HG02610 (cell line): ENCODE measurements around the gene FKBP1A.
"Not testable (repeated sequence)": the region's sequence is repeated elsewhere in the genome, so short reads cannot be mapped to it uniquely, and the experiment has no call there.

ENCODE experiments used
- ATAC-seq: cut with Tn5 transposase; IDR thresholded peaks from one replicate; pipeline ENCODE4 v1.9.1; 2021; ENCODE audit warnings: mild to moderate bottlenecking, moderate library complexity; ENCODE audit not compliant: unreplicated experiment

FKBP1A gene

DNA sequence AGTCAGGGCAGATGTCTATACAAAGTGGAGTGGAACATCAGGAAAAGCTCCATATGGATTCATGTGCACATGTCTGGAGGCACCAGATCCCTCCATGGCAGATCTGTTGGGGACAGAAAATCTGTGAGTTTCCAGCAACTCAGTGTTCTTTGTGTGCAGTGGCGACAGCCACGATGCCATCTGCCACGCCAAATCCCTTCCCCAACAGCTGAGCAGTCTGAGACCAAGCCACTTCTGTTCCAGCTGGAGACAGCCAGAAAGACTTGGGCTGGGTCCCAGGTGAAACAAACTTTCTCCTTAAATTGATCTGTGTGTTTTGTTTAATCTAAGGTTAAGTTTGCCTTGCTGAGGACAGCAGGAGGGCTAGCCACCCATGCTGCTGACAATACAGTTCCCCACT lies 22.9 kb downstream of the FKBP1A start:
- no peak for ATAC-seq

DNA sequence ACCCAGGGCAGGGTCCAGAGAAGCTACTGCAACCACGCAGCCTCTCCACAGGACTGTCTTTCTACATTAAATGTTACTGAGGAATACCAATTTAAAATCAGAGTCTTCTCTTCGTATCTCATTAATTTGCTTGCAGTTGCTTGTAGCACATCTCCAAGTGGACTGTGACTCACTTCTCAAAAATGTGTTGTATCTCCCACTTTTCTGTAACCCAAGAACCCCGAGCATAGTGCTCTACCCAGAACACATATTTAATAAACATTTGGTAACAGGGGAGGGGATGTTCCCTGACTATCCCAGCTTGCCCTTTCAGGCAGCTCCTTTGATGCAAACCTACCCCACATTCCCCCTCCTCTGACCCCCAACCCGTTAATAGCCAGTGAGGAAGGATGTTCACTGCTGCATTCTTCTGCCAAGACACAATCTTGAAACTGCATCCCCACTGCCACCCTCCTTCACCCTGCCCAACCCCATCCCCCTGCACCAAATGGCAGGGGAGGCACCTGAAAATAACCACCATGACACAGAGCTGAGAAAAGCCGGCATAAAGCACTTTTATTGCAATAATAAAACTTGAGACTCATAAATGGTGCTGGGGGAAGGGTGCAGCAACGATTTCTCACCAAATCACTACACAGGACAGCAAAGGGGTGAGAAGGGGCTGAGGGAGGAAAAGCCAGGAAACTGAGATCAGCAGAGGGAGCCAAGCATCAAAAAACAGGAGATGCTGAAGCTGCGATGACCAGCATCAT lies 24.2 kb downstream of the FKBP1A start:
- ATAC-seq: no peak

DNA sequence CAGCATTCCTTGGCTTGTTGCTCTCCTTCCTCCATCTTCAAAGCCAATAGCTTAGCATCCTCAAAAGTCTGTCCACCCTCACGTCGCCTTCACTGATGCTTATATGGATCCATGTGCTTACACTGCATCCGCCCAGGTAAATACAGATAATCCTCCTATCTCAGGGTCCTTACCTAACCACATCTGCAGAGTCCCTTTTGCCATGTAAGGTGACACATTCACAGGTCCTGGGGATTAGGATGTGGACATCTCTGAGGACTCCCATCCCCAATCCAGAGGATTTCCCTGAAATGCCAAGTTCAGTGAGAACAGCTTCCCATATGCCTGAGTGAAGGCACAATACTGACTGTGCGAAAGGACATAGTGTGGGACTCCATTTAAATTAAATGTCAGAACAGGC lies 25.4 kb downstream of the FKBP1A start:
- no peak for ATAC-seq

DNA sequence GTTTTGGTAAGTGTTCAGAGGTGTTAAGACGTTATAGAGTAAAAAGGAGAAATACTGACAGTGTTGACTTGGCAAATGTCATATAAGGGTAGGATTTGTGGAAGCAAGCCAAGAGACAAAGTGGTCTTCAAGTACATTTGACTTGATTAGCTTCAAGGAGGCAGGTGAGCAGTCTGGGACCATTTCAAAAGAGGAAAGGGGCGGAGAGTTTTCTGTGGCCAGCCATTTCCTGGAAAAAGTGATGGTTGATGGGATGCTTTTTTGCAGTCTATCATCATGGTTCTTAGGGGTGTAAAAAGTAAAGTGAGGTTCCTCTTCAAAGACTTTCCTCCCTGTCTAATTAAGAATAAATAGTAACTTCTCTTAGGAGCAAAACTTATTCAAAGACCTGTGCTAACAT lies 28.7 kb downstream of the FKBP1A start:
- ATAC-seq: no peak

DNA sequence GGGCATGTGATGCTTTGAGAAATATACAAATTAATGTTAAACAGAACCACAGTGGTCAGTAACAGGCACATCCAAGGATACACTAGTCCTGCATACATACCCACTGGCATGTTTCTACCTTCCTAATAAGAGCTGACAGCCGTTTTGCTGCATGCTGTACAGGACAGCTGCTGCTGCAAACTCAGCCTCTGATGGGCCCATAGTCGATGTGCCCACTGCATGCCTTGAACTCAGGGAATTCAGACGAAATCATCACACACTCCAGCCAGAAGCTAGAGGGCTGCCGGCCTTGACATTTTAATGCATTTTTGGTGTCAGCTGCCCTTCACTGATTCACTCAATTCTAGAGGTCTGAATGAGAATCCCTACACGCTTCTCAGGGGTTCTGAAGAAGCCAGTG lies 29.3 kb downstream of the FKBP1A start:
- ATAC-seq: no peak

DNA sequence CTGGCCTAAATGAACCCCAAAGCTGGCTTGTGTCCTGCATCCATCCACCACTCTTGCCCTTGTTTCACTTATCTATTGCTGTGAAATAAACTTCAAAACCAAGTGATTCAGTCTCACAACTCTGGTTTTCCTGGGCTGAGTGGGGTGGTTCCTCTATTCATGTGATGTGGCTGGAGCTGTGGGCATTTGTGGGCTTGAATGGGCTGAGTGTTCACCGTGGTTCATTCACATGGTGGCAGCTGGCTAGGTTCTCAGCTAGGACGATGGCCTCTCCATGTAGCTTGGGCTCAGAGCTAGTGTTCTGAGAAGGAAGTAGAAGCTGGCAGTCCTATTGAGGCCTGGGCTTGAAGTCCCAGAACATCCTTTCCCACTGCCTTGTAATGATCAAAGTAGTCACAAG lies 30.4 kb downstream of the FKBP1A start:
- no peak for ATAC-seq

DNA sequence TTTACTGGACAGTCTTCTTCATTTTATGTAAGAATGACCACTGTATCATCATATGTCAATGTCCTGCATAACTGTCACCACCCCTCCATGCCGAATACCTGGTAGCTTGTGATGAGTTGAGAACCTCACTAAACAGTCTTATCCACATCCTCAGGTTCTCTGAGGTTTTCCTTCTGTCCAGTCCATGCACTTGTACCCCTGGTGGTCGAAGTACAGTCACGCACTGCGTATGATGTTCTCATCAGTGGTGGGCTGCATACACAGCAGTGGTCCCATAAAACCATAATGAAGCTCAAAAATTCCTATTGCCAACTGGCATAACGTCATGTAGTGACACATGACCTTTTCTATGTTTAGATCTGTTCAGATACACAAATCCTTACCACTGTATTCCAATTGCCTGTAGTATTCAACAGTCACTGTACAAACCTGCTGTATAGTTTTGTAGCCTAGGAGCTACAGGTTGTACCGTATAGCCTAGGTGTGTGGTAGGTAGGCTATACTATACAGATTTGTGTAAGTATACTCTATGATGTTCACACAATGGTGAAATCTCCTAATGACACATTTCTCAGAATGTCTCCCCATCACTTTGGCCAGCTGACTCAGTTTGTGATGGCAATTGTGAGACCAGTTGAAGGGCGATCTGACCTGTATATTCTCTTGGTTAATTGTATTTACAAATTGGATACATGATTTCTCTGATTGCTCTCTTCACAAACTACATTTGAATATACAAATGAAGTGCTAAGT lies 32.6 kb downstream of the FKBP1A start:
- ATAC-seq: no peak

DNA sequence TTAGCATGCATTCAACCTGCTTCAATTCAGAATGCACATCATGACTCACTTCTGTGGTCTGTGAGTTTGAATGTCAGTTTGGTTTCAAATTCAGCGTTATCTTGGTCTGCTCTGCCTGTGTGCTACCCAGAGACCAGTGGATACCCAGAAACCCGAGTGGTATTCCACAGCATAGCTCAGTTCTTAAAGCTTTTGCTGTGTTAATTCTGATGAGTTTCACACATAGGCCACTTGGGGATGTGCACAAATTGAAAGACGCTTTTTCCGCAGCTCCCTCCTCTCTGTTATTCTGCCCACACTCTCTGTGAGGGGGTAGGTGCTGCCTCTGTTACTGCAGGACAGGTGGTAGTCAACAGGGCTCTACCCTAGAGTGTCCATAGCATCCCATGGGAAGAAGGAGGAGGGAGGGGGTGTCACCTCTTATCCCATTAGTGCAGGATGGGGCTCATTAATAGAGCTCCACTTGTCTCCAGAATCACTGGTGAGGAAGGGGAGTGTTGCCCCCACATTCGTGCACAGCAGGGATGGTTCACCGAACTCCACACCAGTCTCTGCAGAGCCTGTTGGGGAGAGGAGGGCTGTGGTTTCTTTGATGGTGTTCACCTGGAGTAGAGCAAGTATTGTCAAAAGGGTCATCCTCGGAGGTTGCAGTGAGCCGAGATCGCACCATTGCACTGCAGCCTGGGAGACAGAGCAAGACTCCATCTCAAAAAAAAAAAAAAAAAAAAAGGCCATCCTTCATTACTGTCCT lies 34.8 kb downstream of the FKBP1A start:
- no peak for ATAC-seq

DNA sequence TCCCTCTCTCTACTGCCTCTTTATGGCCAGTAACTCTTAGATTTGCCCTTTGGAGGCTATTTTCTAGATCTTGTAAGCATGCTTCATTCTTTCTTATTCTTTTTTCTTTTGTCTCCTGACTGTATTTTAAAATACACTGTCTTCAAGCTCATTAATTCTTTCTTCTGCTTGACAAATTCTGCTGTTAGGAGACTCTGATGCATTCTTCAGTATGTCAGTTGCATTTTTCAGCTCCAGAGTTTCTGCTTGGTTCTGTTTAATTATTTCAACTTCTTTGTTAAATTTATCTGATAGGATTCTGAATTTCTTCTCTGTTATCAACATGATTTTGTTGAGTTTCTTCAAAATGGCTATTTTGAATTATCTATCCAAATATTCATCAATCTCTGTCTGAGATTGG lies 38.9 kb downstream of the FKBP1A start:
- no peak for ATAC-seq

DNA sequence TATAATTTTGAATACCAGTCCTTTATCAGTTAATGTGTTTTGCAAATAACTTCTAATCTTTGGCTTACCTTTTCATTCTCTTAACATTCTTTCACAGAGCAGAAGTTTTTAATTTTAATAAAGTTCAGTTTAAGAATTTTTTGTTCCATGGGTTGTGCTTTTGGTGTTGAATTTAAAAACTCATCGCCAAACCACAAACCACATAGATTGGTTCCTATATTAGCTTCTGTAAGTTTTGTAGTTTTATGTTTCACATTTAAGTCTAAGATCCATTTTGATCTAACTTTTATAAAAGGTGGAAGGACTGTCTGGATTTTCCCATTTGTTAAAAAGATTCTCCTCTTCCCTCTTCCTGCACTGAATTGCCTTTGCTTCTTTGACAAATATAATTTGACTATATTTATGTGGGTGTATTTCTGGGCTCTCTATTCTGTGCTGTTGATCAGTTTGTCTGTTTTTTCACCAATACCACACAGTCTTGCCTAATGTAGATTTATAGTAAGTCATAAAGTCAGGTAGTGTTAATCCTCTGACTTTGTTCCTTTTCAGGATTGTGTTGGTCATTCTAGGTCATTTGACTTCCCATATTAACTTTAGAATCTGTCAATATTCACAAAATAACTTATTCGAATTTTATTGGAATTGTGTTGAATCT lies 46.4 kb downstream of the FKBP1A start:
- no peak for ATAC-seq

DNA sequence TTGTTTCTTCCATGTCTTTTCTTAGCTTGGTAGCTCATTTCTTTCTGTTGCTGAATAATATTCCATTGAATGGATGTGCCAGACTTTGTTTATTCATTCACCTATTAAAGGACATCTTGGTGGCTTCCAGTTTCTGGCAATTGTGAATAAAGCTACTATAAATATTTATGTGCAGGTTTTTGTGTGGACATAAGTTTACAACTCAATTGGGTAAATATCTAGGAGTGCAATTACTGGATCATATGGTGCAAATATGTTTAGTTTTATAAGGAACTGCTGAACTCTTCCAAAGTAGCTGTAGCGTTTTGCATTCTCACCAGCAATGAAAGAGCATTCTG lies 47.1 kb downstream of the FKBP1A start:
- ATAC-seq: no peak

DNA sequence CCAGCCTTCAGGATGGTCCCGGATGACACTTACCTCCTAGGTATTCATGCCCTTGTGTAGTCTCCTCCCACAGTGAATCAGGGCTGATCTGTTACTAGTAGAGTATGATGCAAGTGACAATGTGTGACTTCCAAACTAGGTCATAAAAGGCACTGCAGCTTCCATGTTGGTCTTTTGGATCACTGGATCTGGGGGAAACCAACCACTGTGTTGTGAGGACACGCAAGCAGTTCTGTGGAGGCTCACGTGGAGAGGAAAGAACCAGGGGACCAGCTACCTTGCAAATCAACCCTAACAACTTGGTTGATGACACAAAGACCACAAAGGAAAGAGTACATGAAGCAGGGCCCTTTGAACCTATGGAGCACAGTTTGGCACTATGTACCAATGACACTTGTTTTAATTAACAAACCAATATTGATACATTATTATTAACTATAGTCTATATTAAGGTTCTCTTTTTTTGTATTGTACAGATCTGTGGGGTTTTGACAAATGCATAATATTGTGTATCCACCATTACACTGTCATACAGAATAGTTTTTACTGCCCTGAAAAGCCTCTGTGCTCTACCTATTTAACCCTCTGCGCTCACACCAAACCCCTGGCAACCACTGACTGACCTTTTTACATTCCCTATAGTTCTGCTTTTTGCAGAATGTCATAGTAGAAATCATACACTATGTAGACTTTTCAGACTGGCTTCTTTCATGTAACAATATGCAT lies 47.7 kb downstream of the FKBP1A start:
- ATAC-seq: no peak

DNA sequence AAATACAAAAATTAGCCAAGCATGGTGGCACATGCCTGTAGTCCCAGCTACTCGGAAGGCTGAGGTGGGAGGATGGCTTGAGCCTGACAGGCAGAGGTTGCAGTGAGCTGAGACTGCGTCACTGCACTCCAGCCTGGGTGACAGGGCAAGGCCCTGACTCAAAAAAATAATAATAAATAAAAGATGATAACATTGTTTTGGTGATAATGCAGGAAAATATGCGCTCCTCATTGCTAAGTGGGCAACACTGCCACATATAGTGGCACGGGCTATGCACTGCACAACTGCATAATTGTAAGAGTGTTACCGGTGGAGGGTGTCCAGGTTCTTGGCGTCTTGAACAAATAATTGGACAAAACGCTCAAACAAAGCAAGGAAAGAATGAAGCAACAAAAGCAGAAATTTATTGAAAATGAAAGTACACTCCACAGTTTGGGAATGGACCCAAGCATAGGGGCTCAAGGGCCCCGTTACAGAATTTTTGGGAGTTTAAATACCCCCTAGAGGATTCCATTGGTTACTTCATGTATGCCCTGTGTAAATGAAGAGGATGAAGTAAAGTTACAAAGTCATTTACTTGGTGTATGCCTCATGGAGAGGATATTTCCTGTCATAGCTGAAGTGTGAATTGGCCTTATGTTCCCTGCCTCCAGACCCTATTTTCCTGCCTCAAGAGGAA lies 49.3 kb downstream of the FKBP1A start:
- ATAC-seq: not testable (repeated sequence)

DNA sequence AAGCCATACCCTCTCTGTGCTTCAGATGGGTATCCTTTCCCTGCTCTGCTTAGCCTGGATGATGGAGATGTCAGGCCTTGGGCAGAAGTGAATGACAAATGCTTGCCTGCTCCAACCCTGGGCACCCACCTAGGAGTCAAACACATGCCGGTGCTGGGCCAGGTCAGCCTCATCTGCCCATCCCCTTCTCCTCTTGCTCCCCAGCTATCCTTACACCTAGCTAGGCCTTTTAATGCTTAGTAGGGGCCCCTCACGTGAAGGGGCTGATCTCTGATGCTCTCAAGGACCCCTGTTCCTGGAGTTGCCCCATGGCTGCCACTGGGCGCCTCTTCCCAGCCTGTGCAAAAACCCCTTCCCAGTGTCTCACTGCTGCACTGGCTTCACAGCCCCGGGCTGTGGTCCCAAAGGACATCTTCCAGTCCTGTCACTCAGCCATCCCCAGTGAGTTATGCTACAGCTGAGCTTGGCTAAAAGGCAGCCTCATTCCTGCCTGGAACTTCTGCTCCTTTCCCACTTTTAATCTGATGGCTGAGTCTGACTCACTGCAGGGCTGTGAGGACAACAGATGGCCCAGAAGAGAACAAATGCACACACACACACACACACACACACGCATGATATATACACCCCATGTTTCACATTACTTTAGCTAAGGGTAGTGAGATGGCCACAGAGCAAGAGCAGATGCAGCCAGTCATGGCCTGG lies 51.1 kb downstream of the FKBP1A start:
- ATAC-seq: no peak

DNA sequence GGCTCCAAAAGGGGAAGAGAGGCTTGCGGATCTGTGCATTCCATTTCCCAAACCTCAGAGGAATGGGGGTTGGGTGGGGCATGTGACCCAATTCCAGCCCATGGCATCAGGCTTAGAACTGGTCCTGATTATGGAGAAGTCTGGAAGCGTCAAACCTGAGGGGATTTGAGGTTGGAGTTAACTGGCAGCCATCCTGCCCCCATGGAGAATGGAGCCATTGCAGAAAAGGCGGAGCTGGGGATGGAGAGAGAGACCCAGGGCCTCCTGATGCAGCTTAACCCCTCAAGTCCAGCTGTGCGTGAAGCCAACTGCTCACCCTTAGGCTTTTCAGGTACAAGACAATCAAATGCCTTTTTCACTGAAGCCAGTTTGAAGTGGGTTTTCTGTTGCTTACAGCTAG lies 54.1 kb downstream of the FKBP1A start:
- ATAC-seq: no peak

DNA sequence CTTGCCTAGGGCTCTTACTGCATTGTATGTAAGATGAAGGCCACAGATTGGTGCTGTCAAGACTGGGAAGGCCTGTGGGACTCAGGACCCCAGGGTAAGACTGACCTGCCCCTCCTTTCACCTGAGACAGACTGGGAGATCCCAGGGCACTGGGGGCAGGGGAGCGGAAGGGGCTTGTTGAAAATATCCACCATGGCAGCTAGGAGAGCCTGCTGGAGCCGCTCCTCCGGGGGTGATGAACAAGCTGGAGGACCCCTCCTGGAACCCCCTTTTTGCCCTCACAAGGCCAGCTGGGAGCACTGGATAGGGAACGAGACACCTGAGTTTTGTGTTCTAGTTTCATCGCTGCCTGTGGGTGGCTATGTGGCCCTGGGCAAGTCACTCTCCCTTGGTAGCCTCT lies 54.8 kb downstream of the FKBP1A start:
- no peak for ATAC-seq

DNA sequence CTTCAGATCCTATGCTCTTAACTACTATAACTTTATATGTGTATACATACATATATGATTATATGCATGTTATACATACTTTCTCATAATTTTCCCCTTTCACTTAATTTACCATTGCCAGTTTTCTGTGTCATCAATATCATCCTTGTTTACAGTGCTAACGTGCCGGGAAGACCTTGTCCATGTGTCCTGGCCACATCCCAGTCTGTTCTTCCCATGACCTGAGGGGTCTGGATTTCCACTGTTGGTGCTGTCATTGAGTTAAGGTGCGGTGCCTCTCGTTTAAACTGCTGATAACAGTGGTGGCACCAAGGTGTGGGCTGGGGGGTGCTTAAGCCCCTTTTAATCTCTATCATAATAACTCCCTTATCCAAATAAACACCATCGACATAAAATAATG lies 55.4 kb downstream of the FKBP1A start:
- ATAC-seq: no peak

DNA sequence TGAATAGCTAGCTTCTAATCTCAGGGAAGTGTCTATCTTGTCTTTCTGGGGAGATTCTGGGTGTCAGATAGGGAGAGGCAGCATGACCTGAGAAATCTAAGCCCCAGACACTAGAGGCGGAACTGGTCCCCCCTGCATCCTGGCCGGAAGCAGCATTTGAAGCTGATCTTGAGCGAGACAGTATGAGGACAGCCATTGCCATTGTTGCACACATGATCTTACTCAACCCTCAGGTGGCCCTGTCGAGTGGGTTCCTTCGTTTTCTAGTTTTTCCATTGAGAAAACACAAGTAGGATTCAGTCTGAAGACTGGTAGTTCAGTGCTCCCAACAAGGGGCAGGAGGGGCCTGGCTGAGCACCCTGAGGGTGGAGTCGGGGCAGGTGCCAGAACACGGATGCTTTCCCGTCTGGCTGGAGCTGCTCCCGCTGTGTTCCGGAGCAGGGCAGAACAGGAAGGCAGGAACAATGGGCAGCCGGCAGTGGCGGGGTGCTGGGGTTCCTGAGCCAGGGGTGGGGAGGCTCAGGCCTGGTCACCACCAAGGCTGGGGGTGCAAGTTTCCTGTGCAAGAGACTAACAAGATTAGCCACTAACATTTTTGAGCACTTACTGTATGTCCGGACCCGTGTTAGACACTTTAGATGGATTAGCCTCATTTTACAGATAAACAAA lies 56.0 kb downstream of the FKBP1A start:
- ATAC-seq: no peak
